DLD1 (cell line): Measurements from ENCODE around the gene MTX1.
"Not testable (repeated sequence)": the region's sequence is repeated elsewhere in the genome, so short reads cannot be mapped to it uniquely, and the experiment has no call there.

Experiments
- in situ Hi-C: cut with HindIII; loops from 2 replicates; pipeline ENCODE4 v1.10.0; 2017; ENCODE audit warnings: low sequenced_read_pairs

MTX1 gene

GRCh38 chr1:155208541-155209311 lies at the start of gene MTX1:
Gene MTX1 (plus strand): TSS chr1:155208695. CDS start chr1:155208805, 110 bp downstream.
- in situ Hi-C loops = no loop called here

- in situ Hi-C loops = no loop called here
Observed at GRCh38 chr1:155158991-155159390, 49.5 kb upstream of the MTX1 start.

GRCh38 chr1:155160128-155160527 lies 48.4 kb upstream of the MTX1 start:
- in situ Hi-C loops = no loop called here

GRCh38 chr1:155162631-155163030 lies 45.9 kb upstream of the MTX1 start:
- in situ Hi-C loops = not testable (repeated sequence)

- in situ Hi-C loops = not testable (repeated sequence)
Observed at GRCh38 chr1:155163785-155164184, 44.7 kb upstream of the MTX1 start.

- in situ Hi-C loops = not testable (repeated sequence)
Observed at GRCh38 chr1:155164625-155165024, 43.9 kb upstream of the MTX1 start.

- in situ Hi-C loops = no loop called here
Observed at GRCh38 chr1:155166051-155166470, 42.4 kb upstream of the MTX1 start.

GRCh38 chr1:155166471-155167165 lies 41.9 kb upstream of the MTX1 start:
- in situ Hi-C loops = no loop called here

GRCh38 chr1:155167166-155168104 lies 41.1 kb upstream of the MTX1 start:
- in situ Hi-C loops = no loop called here

GRCh38 chr1:155168105-155168445 lies 40.4 kb upstream of the MTX1 start:
- in situ Hi-C loops = not testable (repeated sequence)

GRCh38 chr1:155168456-155169210 lies 39.9 kb upstream of the MTX1 start:
- in situ Hi-C loops = no loop called here

- in situ Hi-C loops = no loop called here
Observed at GRCh38 chr1:155169541-155169940, 39.0 kb upstream of the MTX1 start.

GRCh38 chr1:155170101-155170785 lies 38.3 kb upstream of the MTX1 start:
- in situ Hi-C loops = no loop called here

- in situ Hi-C loops = no loop called here
Observed at GRCh38 chr1:155170806-155171205, 37.7 kb upstream of the MTX1 start.

- in situ Hi-C loops = no loop called here
Observed at GRCh38 chr1:155171836-155172731, 36.4 kb upstream of the MTX1 start.

GRCh38 chr1:155172732-155173477 lies 35.6 kb upstream of the MTX1 start, which contains the start of gene KRTCAP2:
Gene KRTCAP2 (minus strand): TSS chr1:155173304. CDS start chr1:155173224, 80 bp downstream.
- in situ Hi-C loops = no loop called here

GRCh38 chr1:155173478-155174323 lies 34.8 kb upstream of the MTX1 start, which contains the start of gene TRIM46:
Gene TRIM46 (plus strand): TSS chr1:155173849. CDS start chr1:155173967, 118 bp downstream.
- in situ Hi-C loops = no loop called here
